ENCODE results near the gene RAB3C.

DNA sequence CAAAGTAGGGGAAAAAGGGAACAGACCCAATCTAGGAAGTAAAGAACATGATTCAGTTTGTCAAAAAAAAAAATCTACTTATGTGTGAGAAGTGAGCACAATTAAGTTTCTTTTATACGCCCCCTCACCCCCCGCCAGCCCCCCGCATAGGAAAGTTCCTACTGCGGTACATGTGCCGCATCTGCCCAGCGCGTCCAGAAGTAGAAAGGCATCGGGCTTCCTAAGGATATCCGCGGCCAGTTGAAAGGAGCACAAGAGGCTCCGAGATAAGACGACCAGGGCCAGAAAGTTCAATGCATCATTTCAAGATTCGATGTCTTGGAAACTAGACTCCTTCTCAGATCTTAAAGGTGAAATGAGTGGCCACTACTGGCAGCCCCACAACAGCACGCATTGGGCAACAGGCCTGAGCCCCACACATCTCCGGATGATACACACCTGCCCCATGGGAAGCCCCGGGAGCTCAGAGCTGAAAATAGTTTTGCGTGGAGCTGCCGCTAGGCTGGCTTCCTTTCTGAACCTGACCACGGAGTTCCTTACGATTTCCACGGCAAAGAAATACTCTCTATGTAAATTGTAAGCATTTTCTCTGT, 203.9 kb downstream of the RAB3C start:
- TF ChIP-seq, protein P1, sequence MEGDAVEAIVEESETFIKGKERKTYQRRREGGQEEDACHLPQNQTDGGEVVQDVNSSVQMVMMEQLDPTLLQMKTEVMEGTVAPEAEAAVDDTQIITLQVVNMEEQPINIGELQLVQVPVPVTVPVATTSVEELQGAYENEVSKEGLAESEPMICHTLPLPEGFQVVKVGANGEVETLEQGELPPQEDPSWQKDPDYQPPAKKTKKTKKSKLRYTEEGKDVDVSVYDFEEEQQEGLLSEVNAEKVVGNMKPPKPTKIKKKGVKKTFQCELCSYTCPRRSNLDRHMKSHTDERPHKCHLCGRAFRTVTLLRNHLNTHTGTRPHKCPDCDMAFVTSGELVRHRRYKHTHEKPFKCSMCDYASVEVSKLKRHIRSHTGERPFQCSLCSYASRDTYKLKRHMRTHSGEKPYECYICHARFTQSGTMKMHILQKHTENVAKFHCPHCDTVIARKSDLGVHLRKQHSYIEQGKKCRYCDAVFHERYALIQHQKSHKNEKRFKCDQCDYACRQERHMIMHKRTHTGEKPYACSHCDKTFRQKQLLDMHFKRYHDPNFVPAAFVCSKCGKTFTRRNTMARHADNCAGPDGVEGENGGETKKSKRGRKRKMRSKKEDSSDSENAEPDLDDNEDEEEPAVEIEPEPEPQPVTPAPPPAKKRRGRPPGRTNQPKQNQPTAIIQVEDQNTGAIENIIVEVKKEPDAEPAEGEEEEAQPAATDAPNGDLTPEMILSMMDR (IDR thresholded peaks at IDR 0.05; ENCODE audit: insufficient read depth, low read depth, low read length) = no peak
- TF ChIP-seq EZH2 (IDR thresholded peaks at IDR 0.05; ENCODE audit: insufficient read depth, low read length) = no peak
